Upper lobe of left lung (tissue), 6 donors: ENCODE measurements around the gene SPTLC3. TPM values are rescaled to one million over a fixed set of nuclear protein-coding genes. Genes with fewer than 3 reads are reported as not detected.

Experiments used
- ATAC-seq, 2 donors: fragments of 200-7000 bp; cut with Tn5 transposase; one replicate each; pipeline ENCODE4 v1.9.1; 2022; ENCODE audit warnings: mild to moderate bottlenecking in 2 of 2, moderate library complexity in 2 of 2; ENCODE audit not compliant: low FRiP score in 2 of 2
- DNase-seq, 2 donors: peaks; one replicate each; pipeline ENCODE4 v3.0.0-alpha.2; 2019 to 2020
- H3K27ac ChIP-seq, 4 donors: fragments of 200-600 bp; sonication (generic); one replicate each; pipeline ENCODE4 v1.5.1; 2016 to 2019
- H3K27me3 ChIP-seq, 4 donors: fragments of 200-600 bp; sonication (generic); one replicate each; pipeline ENCODE4 v1.5.1; 2017 to 2019
- H3K36me3 ChIP-seq, 4 donors: fragments of 200-600 bp; sonication (generic); one replicate each; pipeline ENCODE4 v1.5.1; 2016 to 2019
- H3K4me1 ChIP-seq, 4 donors: fragments of 200-600 bp; sonication (generic); one replicate each; pipeline ENCODE4 v1.5.1; 2018 to 2019
- H3K4me3 ChIP-seq, 4 donors: fragments of 200-600 bp; sonication (generic); one replicate each; pipeline ENCODE4 v1.5.1; 2017 to 2019; ENCODE audit warnings: mild to moderate bottlenecking in 2 of 4, moderate library complexity in 1 of 4
- H3K9me3 ChIP-seq, 4 donors: fragments of 200-600 bp; sonication (generic); one replicate each; pipeline ENCODE4 v1.5.1; 2018 to 2019
- CTCF ChIP-seq, 6 experiments: fragments of 450-650 bp in 4 of 6; fragments of 200-600 bp in 2 of 6; sonication (generic) in 2 of 6; IDR thresholded peaks; one replicate each; pipeline ENCODE4 v1.5.1; 2016 to 2019; ENCODE audit warnings: antibody characterized with exemption in 6 of 6
- EP300 ChIP-seq, 4 donors: sonication (generic); formaldehyde crosslinking; IDR thresholded peaks; one replicate each; pipeline ENCODE4 v1.5.1; 2017; ENCODE audit warnings: antibody characterized with exemption in 4 of 4, control low read depth in 2 of 4
- POLR2A ChIP-seq, 4 donors: fragments of 450-650 bp; IDR thresholded peaks; one replicate each; pipeline ENCODE4 v1.5.1; 2016 to 2017; ENCODE audit warnings: antibody characterized with exemption in 4 of 4, mild to moderate bottlenecking in 2 of 4
- POLR2AphosphoS5 ChIP-seq, 2 donors: sonication (generic); formaldehyde crosslinking; IDR thresholded peaks; one replicate each; pipeline ENCODE4 v1.5.1; 2017; ENCODE audit warnings: antibody characterized with exemption in 2 of 2
- WGBS, 2 donors: methylation state at CpG; one replicate each; pipeline ENCODE4 v1.1.5; 2017 to 2018; 5-methylcytosine and 5-hydroxymethylcytosine counted together
- total RNA-seq, 6 donors: library from RNA; depleted of rRNA in 4 of 6; stranded (reverse); fragments of >200 nt in 4 of 6; gene quantifications; one replicate each; pipeline versions ENCODE4 v1.1.0 to v1.2.1, GENCODE V29; 2016 to 2021
- donor health status: DM: no; HTN: no; CAD: no; lungs with moderate emphysema.
- donor health status: DM: no; HTN: yes; CAD: no; lungs with severe emphysema.

The SPTLC3 gene
- total RNA-seq, 6 donors from 2014 or later, result 9.0 to 21.7 (median 15.8) TPM

GRCh38 chr20:13035399-13036152 is 26.8 kb downstream of the SPTLC3 start:
- no peak overlapping the region for H3K27ac ChIP-seq
- no peaks in the 10 kb centered on the region for H3K36me3 ChIP-seq
- H3K4me1 ChIP-seq, result no peaks in the 10 kb centered on the region
- no peak overlapping the region for H3K4me3 ChIP-seq
- H3K27me3 ChIP-seq, result no peaks in the 10 kb centered on the region
- DNase-seq, result no peak
- no peak for ATAC-seq
- TF ChIP-seq EP300 (IDR thresholded peaks at IDR 0.05) (no peak), POLR2A (IDR thresholded peaks at IDR 0.05) (no peak), CTCF (IDR thresholded peaks at IDR 0.05) (no peak), POLR2AphosphoS5 (IDR thresholded peaks at IDR 0.05) (no peak)
- 52 to 60% methylated on average over 2 of the region's 2 CpGs for WGBS, 2 donors
- no peaks in the 10 kb centered on the region for H3K9me3 ChIP-seq

DNA sequence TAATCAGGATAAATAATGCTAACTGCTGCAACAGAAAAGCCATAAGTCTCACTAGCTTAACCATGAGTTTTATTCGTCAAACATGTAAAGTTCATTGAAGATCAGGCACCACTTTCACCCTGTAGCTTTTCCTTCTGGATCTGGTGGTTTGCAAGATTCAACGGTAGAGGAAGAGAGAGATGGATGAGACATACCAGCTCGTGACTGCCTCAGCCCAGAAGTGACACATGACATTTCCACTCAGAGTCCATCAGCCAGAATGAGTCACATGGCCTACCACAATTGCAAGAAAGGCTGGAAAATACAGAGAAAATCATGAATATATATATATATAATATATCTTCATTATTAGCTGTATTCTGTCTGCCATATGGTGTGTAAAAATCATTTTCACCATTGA is 29.0 kb downstream of the SPTLC3 start:
- DNase-seq, result no peak
- Histone ChIP-seq H3K9me3 (no peaks in the 10 kb centered on the region), H3K27me3 (no peaks in the 10 kb centered on the region), H3K4me3 (no peak overlapping the region), H3K4me1 (no peaks in the 10 kb centered on the region), H3K36me3 (no peaks in the 10 kb centered on the region), H3K27ac (no peak overlapping the region)
- no peak for ATAC-seq
- WGBS, 2 donors, result 81 to 86% methylated on average over 3 of the region's 3 CpGs
- TF ChIP-seq POLR2A (IDR thresholded peaks at IDR 0.05), result no peak
- TF ChIP-seq CTCF (IDR thresholded peaks at IDR 0.05), result no peak
- TF ChIP-seq POLR2AphosphoS5 (IDR thresholded peaks at IDR 0.05), result no peak
- TF ChIP-seq EP300 (IDR thresholded peaks at IDR 0.05), result no peak

GRCh38 chr20:13041574-13042457 is 33.0 kb downstream of the SPTLC3 start:
- H3K27ac ChIP-seq, result no peak overlapping the region
- no peaks in the 10 kb centered on the region for H3K36me3 ChIP-seq
- WGBS, 2 donors, result 85 to 90% methylated on average over 4 of the region's 4 CpGs
- no peaks in the 10 kb centered on the region for H3K27me3 ChIP-seq
- ATAC-seq (no peak), DNase-seq (no peak)
- H3K9me3 ChIP-seq, result no peaks in the 10 kb centered on the region
- TF ChIP-seq EP300 (IDR thresholded peaks at IDR 0.05), result no peak
- TF ChIP-seq POLR2A (IDR thresholded peaks at IDR 0.05), result no peak
- TF ChIP-seq CTCF (IDR thresholded peaks at IDR 0.05), result no peak
- TF ChIP-seq POLR2AphosphoS5 (IDR thresholded peaks at IDR 0.05), result no peak
- H3K4me1 ChIP-seq, result no peaks in the 10 kb centered on the region
- no peak overlapping the region for H3K4me3 ChIP-seq

DNA sequence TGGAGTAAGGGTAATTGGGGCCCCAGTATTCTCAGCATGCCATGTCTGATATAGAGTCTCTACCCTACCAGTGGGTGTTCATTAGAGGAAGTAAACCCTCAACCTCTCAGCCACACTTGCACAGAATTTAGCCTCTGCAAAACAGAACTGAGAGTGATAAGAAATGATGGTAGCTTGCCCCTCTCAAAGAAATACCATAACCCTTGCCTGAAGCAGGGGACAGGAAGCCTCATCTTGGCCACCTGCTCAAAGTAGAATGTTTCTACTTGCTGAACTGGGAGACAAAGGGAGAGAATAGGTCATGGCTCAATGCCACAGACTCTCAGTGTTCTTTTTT is 33.7 kb downstream of the SPTLC3 start:
- ATAC-seq (no peak), DNase-seq (no peak)
- Histone ChIP-seq H3K4me3 (no peak overlapping the region), H3K36me3 (no peaks in the 10 kb centered on the region), H3K27ac (no peak overlapping the region), H3K9me3 (no peaks in the 10 kb centered on the region), H3K4me1 (no peaks in the 10 kb centered on the region), H3K27me3 (no peaks in the 10 kb centered on the region)
- TF ChIP-seq POLR2A (IDR thresholded peaks at IDR 0.05) (no peak), EP300 (IDR thresholded peaks at IDR 0.05) (no peak), POLR2AphosphoS5 (IDR thresholded peaks at IDR 0.05) (no peak), CTCF (IDR thresholded peaks at IDR 0.05) (no peak)
